ENCODE measurements around the gene MAPRE2. TPM values are rescaled to one million over a fixed set of nuclear protein-coding genes. Genes with fewer than 3 reads are reported as not detected.
"Not testable (repeated sequence)": the region's sequence is repeated elsewhere in the genome, so short reads cannot be mapped to it uniquely, and the experiment has no call there.

The MAPRE2 gene
- total RNA-seq, 1 experiment from 2014 or later = 5.9 TPM

GRCh38 chr18:35097195-35097594 is 56.0 kb downstream of the MAPRE2 start:
- DNase-seq = no peak
- Histone ChIP-seq H3K9me3 (no peaks in the 10 kb centered on the region), H3K27me3 (no peaks in the 10 kb centered on the region), H3K4me3 (no peak overlapping the region), H3K36me3 (no peaks in the 10 kb centered on the region)

- Histone ChIP-seq H3K36me3 (no peaks in the 10 kb centered on the region), H3K27me3 (no peaks in the 10 kb centered on the region), H3K9me3 (no peaks in the 10 kb centered on the region), H3K4me3 (no peak overlapping the region)
- no peak for DNase-seq
These were observed 56.5 kb downstream of the MAPRE2 start for GRCh38 chr18:35097763-35098162.

GRCh38 chr18:35099911-35100310 is 58.7 kb downstream of the MAPRE2 start:
- no peak for DNase-seq
- Histone ChIP-seq H3K9me3 (no peaks in the 10 kb centered on the region), H3K4me3 (no peak overlapping the region), H3K27me3 (no peaks in the 10 kb centered on the region), H3K36me3 (no peaks in the 10 kb centered on the region)

- Histone ChIP-seq H3K4me3 (no peak overlapping the region), H3K27me3 (no peaks in the 10 kb centered on the region; the same call in 1 of the 2 replicates), H3K9me3 (no peaks in the 10 kb centered on the region), H3K36me3 (no peaks in the 10 kb centered on the region)
- DNase-seq = no peak
These were observed 63.3 kb downstream of the MAPRE2 start for GRCh38 chr18:35104391-35105051.

GRCh38 chr18:35106013-35106844 is 65.0 kb downstream of the MAPRE2 start:
- Histone ChIP-seq H3K27me3 (no peaks in the 10 kb centered on the region; the same call in 1 of the 2 replicates), H3K4me3 (no peak overlapping the region), H3K36me3 (no peaks in the 10 kb centered on the region), H3K9me3 (no peaks in the 10 kb centered on the region)
- DNase-seq = no peak

- H3K4me3 ChIP-seq = no peak overlapping the region
- no peaks in the 10 kb centered on the region for H3K36me3 ChIP-seq
- no peaks in the 10 kb centered on the region for H3K9me3 ChIP-seq
- no peaks in the 10 kb centered on the region; the same call in 1 of the 2 replicates for H3K27me3 ChIP-seq
- no peak for DNase-seq
These were observed 65.6 kb downstream of the MAPRE2 start for GRCh38 chr18:35106845-35107148.

GRCh38 chr18:35107216-35107615 is 66.0 kb downstream of the MAPRE2 start:
- H3K27me3 ChIP-seq = no peaks in the 10 kb centered on the region; the same call in 1 of the 2 replicates
- no peak for DNase-seq
- no peak overlapping the region for H3K4me3 ChIP-seq
- H3K36me3 ChIP-seq = no peaks in the 10 kb centered on the region
- no peaks in the 10 kb centered on the region for H3K9me3 ChIP-seq

GRCh38 chr18:35108088-35108487 is 66.9 kb downstream of the MAPRE2 start:
- not testable (repeated sequence) for H3K9me3 ChIP-seq, H3K36me3 ChIP-seq, H3K4me3 ChIP-seq, H3K27me3 ChIP-seq, DNase-seq

- H3K4me3 ChIP-seq = no peak overlapping the region
- H3K27me3 ChIP-seq = no peaks in the 10 kb centered on the region; the same call in 1 of the 2 replicates
- no peaks in the 10 kb centered on the region for H3K9me3 ChIP-seq
- DNase-seq = no peak
- no peaks in the 10 kb centered on the region for H3K36me3 ChIP-seq
These were observed 68.8 kb downstream of the MAPRE2 start for GRCh38 chr18:35110059-35110458.

- DNase-seq = no peak
- H3K36me3 ChIP-seq = no peaks in the 10 kb centered on the region
- no peaks in the 10 kb centered on the region for H3K9me3 ChIP-seq
These were observed 69.6 kb downstream of the MAPRE2 start for GRCh38 chr18:35110554-35111485.

GRCh38 chr18:35112696-35113095 is 71.5 kb downstream of the MAPRE2 start:
- H3K9me3 ChIP-seq = no peaks in the 10 kb centered on the region
- no peaks in the 10 kb centered on the region for H3K36me3 ChIP-seq
- H3K4me3 ChIP-seq = no peak overlapping the region
- no peaks in the 10 kb centered on the region; the same call in 1 of the 2 replicates for H3K27me3 ChIP-seq
- DNase-seq = no peak

More at GRCh38 chr18:35110554-35111485, 69.6 kb downstream of the MAPRE2 start:
- Histone ChIP-seq H3K27me3 (no peaks in the 10 kb centered on the region; the same call in 1 of the 2 replicates), H3K4me3 (no peak overlapping the region)

GRCh38 chr18:35114305-35114704 is 73.1 kb downstream of the MAPRE2 start:
- Histone ChIP-seq H3K9me3 (no peaks in the 10 kb centered on the region), H3K4me3 (no peak overlapping the region), H3K27me3 (no peaks in the 10 kb centered on the region; the same call in 1 of the 2 replicates), H3K36me3 (no peaks in the 10 kb centered on the region)
- DNase-seq = no peak

GRCh38 chr18:35116784-35117318 is 75.6 kb downstream of the MAPRE2 start:
- Histone ChIP-seq H3K4me3 (no peak overlapping the region), H3K9me3 (no peaks in the 10 kb centered on the region), H3K36me3 (no peaks in the 10 kb centered on the region), H3K27me3 (no peaks in the 10 kb centered on the region)
- no peak for DNase-seq

- DNase-seq = no peak
- Histone ChIP-seq H3K36me3 (no peaks in the 10 kb centered on the region), H3K27me3 (no peaks in the 10 kb centered on the region), H3K4me3 (no peak overlapping the region), H3K9me3 (no peaks in the 10 kb centered on the region)
These were observed 76.2 kb downstream of the MAPRE2 start for GRCh38 chr18:35117372-35117771.

GRCh38 chr18:35117951-35118411 is 76.8 kb downstream of the MAPRE2 start:
- H3K4me3 ChIP-seq = no peak overlapping the region
- H3K27me3 ChIP-seq = no peaks in the 10 kb centered on the region
- H3K36me3 ChIP-seq = no peaks in the 10 kb centered on the region
- DNase-seq = no peak
- no peaks in the 10 kb centered on the region for H3K9me3 ChIP-seq

- Histone ChIP-seq H3K4me3 (no peak overlapping the region), H3K27me3 (no peaks in the 10 kb centered on the region)
- DNase-seq = no peak
These were observed 77.4 kb downstream of the MAPRE2 start for GRCh38 chr18:35118641-35119040.

More at GRCh38 chr18:35118641-35119040, 77.4 kb downstream of the MAPRE2 start:
- no peaks in the 10 kb centered on the region for H3K36me3 ChIP-seq
- no peaks in the 10 kb centered on the region for H3K9me3 ChIP-seq
